Measurements from ENCODE around the gene PGBD5.

PGBD5 gene

DNA sequence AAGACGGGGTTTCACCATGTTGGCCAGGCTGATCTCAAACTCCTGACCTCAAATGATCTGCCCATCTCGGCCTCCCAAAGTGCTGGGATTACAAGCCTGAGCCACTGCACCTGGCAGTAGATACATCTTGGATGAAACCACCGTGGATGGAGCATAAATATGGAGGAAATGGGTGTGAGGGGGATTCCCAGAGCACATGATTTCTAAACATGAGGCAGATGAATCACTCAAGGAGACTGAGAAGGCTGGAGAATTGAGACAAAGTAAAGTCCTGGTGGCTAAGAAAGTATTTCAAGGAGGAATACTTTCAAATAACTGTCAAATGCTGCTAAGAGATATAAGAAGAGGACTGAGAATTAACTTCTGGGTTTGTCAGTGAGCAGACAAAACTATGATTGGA lies 5.4 kb upstream of the PGBD5 start:
- no peak overlapping the region for H3K27ac ChIP-seq
- TF ChIP-seq CTCF (IDR thresholded peaks at IDR 0.05) (no peak), ZFX (IDR thresholded peaks at IDR 0.05; ENCODE audit: borderline replicate concordance) (no peak)

DNA sequence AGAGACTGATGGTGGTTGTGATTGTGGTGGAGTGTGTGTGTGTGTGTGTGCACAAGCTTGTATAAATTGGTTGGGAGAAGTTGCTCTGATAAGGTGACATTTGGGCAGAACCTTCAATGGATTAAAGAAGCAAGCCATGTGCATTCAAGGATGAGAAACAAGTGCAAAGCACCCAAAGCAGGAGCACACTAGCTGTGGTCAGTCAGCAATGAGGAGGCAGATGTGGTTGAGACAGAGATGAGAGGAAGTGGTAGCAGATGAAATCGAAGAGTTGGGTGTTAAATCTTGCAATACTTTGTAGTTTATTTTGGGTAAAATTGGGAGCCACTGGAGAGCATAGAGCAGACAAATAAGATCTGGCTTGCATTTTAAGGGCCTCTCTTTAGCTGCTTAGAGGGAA lies 4.4 kb upstream of the PGBD5 start:
- H3K27ac ChIP-seq, result no peak overlapping the region
- TF ChIP-seq ZFX (IDR thresholded peaks at IDR 0.05; ENCODE audit: borderline replicate concordance), result no peak
- no peak for TF ChIP-seq CTCF (IDR thresholded peaks at IDR 0.05)

GRCh38 chr1:230429067-230429735 lies 3.1 kb upstream of the PGBD5 start:
- TF ChIP-seq ZFX (IDR thresholded peaks at IDR 0.05; ENCODE audit: borderline replicate concordance) (no peak), CTCF (IDR thresholded peaks at IDR 0.05) (no peak)
- H3K27ac ChIP-seq, result no peak overlapping the region

- no peak for TF ChIP-seq ZFX (IDR thresholded peaks at IDR 0.05; ENCODE audit: borderline replicate concordance)
- TF ChIP-seq CTCF (IDR thresholded peaks at IDR 0.05), result no peak
- H3K27ac ChIP-seq, result no peak overlapping the region
Observed at GRCh38 chr1:230427981-230428380, 1.8 kb upstream of the PGBD5 start.

DNA sequence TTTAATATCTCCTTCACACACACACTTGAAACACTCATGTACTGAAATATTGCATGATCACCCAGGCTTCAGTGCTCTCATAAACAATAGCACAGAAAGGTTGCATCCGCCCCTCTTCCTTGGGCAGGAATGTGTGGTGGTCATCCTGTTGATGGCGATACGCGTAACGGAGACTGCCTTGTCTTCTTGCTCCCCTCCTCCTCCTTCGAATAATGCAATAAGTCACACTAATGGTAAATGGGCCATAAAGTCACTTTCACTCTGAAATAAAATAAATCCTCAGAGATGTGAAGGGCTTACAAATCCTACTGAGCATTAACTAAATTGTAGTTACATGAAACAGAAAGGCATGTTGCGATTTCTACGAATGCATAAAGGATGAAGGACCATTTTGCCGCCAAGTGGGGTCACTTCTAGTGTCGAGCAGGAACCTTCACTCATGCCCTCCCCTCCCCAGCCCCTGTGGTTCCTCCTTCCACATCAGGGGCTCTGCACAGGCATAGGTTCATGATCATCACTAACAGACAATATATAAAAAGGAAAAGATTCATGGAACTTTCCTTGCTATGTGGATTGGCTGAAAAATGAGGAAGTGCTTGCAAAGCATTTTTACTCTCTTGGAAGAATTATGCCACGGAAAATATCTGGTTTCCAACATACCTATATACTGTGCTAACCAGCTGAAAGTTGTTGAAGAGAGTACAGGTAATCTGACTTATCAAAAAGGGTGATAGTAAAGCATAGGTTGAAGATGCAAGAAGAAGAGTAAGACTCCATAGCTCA lies 1.2 kb upstream of the PGBD5 start:
- TF ChIP-seq ZFX (IDR thresholded peaks at IDR 0.05; ENCODE audit: borderline replicate concordance), result no peak
- 0 out of 2 replicates have a peak overlapping the region, but pooled peaks have one; percentile 55 for H3K27ac ChIP-seq

DNA sequence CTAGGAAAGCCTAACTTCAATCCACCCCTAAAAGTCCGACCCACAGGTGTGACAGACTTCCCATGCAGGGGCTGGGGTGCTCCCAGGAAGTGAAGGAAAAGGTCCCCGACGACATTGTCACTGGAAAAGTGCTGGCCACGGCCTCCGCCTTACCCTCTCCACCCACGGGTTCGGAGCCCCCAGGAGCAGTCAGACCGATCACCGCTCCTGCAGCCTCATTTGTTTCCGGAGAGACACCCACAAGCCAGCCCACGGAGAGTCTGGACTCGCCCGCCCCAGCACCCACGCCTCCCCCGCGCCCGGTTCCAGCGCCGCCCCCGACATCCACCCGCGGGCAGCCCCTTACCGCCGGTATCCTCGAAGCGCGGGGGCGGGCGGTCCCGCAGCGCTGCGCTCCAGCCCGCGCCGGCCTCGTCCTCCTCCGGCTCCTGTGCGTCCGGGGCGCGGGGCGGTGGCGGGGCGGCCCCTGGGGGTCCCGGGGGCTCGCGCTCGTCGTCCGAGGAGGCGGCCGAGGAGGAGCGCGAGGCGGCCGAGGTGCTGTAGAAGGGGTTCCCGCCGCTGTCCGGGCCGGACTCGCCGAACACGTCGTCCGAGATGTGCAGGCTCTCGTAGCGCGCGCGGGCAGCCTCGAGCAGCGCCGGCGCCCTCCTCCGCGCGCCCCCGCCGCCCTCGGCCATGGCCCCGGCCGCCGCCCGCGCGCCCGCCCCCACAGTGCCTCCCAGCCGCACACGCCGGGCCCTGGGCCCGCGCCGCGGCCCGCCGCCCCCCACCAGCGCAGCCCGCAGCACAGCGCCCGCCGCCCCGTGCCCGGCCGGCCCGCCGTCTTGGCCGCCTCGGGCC lies 660 bp downstream of the PGBD5 start:
- peak overlapping the region; percentile 55 for H3K27ac ChIP-seq
- TF ChIP-seq ZFX (IDR thresholded peaks at IDR 0.05; ENCODE audit: borderline replicate concordance), result no peak

GRCh38 chr1:230424391-230425251 lies 1.5 kb downstream of the PGBD5 start:
- no peak for TF ChIP-seq CTCF (IDR thresholded peaks at IDR 0.05)
- TF ChIP-seq ZFX (IDR thresholded peaks at IDR 0.05; ENCODE audit: borderline replicate concordance), result no peak
- no peak overlapping the region for H3K27ac ChIP-seq

All from 22Rv1 (cell line).